Natural killer cell (primary cell): ENCODE data around the gene ZSCAN12. TPM values are rescaled to one million over a fixed set of nuclear protein-coding genes. Genes with fewer than 3 reads are reported as not detected.

Experiments used
- ATAC-seq, 3 donors: fragments of 150-1000 bp in 2 of 3; fragments of 200-7000 bp in 1 of 3; cut with Tn5 transposase; 1 replicate in 1 of 3; 2 replicates in 2 of 3; pipeline ENCODE4 v1.10.0; 2021; ENCODE audit warnings: mild to moderate bottlenecking in 2 of 3, moderate library complexity in 2 of 3
- DNase-seq, 2 donors: peaks; one replicate each; pipeline versions ENCODE4 v3.0.0 to v3.0.0-alpha.2; 2013 to 2021; ENCODE audit warnings: mixed read lengths in 1 of 2
- H3K27ac ChIP-seq: one replicate; pipeline ENCODE4 v1.5.1; 2013; ENCODE audit warnings: mild to moderate bottlenecking, low read length
- H3K27me3 ChIP-seq: one replicate; pipeline ENCODE4 v1.6.1; 2013; ENCODE audit warnings: low read length; ENCODE audit not compliant: control insufficient read depth, insufficient read depth
- H3K36me3 ChIP-seq: one replicate; pipeline ENCODE4 v1.6.1; 2013; ENCODE audit warnings: low read length; ENCODE audit not compliant: control insufficient read depth, insufficient read depth
- H3K4me1 ChIP-seq: one replicate; pipeline ENCODE4 v1.6.1; 2013; ENCODE audit warnings: low read length; ENCODE audit not compliant: control insufficient read depth, insufficient read depth
- H3K4me3 ChIP-seq: one replicate; pipeline ENCODE4 v1.5.1; 2013; ENCODE audit warnings: low read length
- H3K9me3 ChIP-seq: one replicate; pipeline ENCODE4 v1.6.1; 2013; ENCODE audit warnings: low read length; ENCODE audit not compliant: control insufficient read depth, insufficient read depth
- H3K27ac Mint-ChIP-seq, 2 donors: one replicate each; pipeline ENCODE4 v1.8.0; 2022; ENCODE audit warnings: mild to moderate bottlenecking in 2 of 2, mixed read lengths in 2 of 2, moderate library complexity in 1 of 2
- H3K27me3 Mint-ChIP-seq, 2 donors: one replicate each; pipeline ENCODE4 v1.8.0; 2022; ENCODE audit warnings: low read depth in 2 of 2, mixed read lengths in 2 of 2
- H3K36me3 Mint-ChIP-seq: one replicate; pipeline ENCODE4 v1.8.0; 2022; ENCODE audit warnings: mixed read lengths
- H3K4me1 Mint-ChIP-seq, 2 donors: one replicate each; pipeline ENCODE4 v1.8.0; 2022; ENCODE audit warnings: mixed read lengths in 2 of 2
- H3K4me3 Mint-ChIP-seq: one replicate; pipeline ENCODE4 v1.8.0; 2022; ENCODE audit warnings: mild to moderate bottlenecking, moderate library complexity, mixed read lengths
- H3K9me3 Mint-ChIP-seq, 2 donors: one replicate each; pipeline ENCODE4 v1.8.0; 2022; ENCODE audit warnings: mixed read lengths in 2 of 2
- WGBS: methylation state at CpG from one replicate; pipeline ENCODE4 v1.1.7; 2013; ENCODE audit warnings: missing lambda C conversion rate; ENCODE audit not compliant: insufficient coverage; 5-methylcytosine and 5-hydroxymethylcytosine counted together
- intact Hi-C: fragments of 100-400 bp; cut with micrococcal nuclease; formaldehyde crosslinking; loops from one replicate; pipeline ENCODE4 v1.14.2; 2022
- total RNA-seq, 4 donors: library from RNA; stranded (reverse); fragments of 120-200 nt in 1 of 4; gene quantifications; one replicate each; pipeline versions ENCODE4 v1.2.3 to v1.2.4, GENCODE V29; 2013 to 2022
- TF ChIP-seq, protein P1 (sequence below): fragments of 200-600 bp; IDR thresholded peaks from one replicate; pipeline ENCODE4 v1.8.0; 2022; ENCODE audit warnings: antibody characterized with exemption

The ZSCAN12 gene
- total RNA-seq, 3 donors from 2014 or later (not counting 1 experiment from before 2014, with no cell fraction given), result 3.5 to 4.9 (median 3.9) TPM

DNA sequence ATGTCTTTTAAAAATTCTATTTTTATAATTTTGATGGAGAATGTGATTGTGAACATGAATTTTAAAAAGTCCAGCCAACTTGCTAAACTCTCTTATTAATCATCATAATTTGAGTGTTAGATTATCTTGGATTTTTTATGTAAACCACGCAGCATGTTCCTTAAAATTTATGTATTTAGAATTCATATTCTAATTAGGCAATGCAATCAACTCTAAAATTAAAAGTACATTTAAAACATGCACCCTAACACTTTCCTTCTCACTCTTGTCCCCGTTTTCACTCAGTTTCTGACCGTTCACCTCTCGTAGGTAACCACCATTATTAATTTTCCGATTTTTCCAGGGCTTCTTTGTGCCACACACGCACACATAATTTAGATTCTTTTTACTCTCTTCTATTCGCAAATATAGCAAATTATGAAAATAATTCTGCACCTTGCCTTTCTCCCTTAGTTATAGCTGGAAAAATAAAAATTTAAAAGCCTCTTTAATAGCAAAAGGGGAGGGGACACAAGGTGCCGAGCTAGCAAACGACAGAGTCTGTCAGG, 50.1 kb downstream of the ZSCAN12 start:
- H3K36me3 Mint-ChIP-seq, result no peaks in the 10 kb centered on the region

DNA sequence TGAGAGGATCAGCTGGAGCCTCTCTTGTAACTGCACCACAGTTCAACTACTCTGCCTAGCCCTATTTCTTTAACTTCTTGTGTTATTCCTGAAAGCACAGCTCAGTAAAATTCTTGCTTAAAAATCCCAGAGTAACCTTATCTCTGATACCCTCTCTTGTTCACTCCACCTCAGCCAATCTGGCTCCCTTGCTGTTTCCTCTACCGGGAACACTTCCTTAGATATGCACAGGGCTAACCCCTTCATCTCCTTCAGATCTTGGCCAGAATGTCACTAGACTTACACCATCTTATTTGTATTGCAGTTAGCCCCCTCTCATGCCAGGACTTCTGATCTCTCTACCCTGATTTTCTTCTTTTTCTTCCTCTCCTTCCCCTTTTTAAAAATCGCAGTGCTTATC, 52.4 kb downstream of the ZSCAN12 start:
- Histone ChIP-seq H3K9me3 (no peaks in the 10 kb centered on the region), H3K4me3 (no peak overlapping the region), H3K4me1 (peaks cover 12% of the 10 kb centered on the region), H3K27me3 (no peaks in the 10 kb centered on the region), H3K27ac (no peak overlapping the region), H3K36me3 (no peaks in the 10 kb centered on the region)
- Mint-ChIP-seq H3K36me3 (no peaks in the 10 kb centered on the region), H3K4me3 (no peak overlapping the region), H3K27ac (no peak overlapping the region), H3K27me3 (peaks cover 9 to 18% of the 10 kb centered on the region in 2 donors), H3K4me1 (peaks cover 18 to 27% of the 10 kb centered on the region in 2 donors), H3K9me3 (no peaks in the 10 kb centered on the region)
- TF ChIP-seq, protein P1, sequence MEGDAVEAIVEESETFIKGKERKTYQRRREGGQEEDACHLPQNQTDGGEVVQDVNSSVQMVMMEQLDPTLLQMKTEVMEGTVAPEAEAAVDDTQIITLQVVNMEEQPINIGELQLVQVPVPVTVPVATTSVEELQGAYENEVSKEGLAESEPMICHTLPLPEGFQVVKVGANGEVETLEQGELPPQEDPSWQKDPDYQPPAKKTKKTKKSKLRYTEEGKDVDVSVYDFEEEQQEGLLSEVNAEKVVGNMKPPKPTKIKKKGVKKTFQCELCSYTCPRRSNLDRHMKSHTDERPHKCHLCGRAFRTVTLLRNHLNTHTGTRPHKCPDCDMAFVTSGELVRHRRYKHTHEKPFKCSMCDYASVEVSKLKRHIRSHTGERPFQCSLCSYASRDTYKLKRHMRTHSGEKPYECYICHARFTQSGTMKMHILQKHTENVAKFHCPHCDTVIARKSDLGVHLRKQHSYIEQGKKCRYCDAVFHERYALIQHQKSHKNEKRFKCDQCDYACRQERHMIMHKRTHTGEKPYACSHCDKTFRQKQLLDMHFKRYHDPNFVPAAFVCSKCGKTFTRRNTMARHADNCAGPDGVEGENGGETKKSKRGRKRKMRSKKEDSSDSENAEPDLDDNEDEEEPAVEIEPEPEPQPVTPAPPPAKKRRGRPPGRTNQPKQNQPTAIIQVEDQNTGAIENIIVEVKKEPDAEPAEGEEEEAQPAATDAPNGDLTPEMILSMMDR, result no peak
- intact Hi-C loops, result loop anchor here (5.0 kb wide), 1 partner anchor 50 kb away; the partner anchor contains the start of gene ZSCAN12
- DNase-seq (no peak), ATAC-seq (no peak)
- WGBS, result 13% methylated on average over 1 of the region's 2 CpGs

More for the DNA sequence above, 50.1 kb downstream of the ZSCAN12 start:
- Mint-ChIP-seq H3K27me3 (peaks cover 9 to 18% of the 10 kb centered on the region in 2 donors), H3K27ac (peak overlapping the region; percentile 95 to 97), H3K4me3 (peak overlapping the region; percentile 100), H3K4me1 (peaks cover 24 to 27% of the 10 kb centered on the region in 2 donors), H3K9me3 (no peaks in the 10 kb centered on the region)
- intact Hi-C loops, result loop anchor here (1.0 to 5.0 kb wide), 2 partner anchors 14 to 48 kb away; partner anchors contain the start of gene ZSCAN12
- Histone ChIP-seq H3K36me3 (no peaks in the 10 kb centered on the region), H3K27me3 (no peaks in the 10 kb centered on the region), H3K4me1 (peaks cover 12% of the 10 kb centered on the region), H3K27ac (peak overlapping the region; percentile 44), H3K9me3 (no peaks in the 10 kb centered on the region), H3K4me3 (peak overlapping the region; percentile 75)
- DNase-seq, result no peak
- peak in 1 of 3 donors; percentile 4 for ATAC-seq
- TF ChIP-seq, protein P1, result no peak
- WGBS, result under 1% methylated on average over 7 of the region's 9 CpGs

DNA sequence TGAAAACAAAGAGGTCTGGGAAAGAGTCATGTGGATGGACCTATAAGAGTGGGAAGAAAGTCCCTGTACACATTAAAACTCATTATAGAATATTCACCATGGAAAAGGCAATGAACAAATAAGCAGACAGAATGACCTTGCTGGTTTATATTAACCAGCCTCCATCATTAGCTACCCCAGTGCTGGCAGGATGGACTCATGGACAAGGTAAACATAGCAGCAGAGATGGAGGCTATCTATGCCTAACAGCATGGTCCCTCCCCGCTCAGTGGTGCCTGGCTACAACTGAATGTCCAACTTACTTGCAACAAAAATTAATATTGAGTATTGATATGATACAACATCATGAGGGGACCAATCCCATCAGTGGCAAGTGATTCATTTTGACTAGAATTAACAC, 54.3 kb downstream of the ZSCAN12 start:
- DNase-seq, result no peak
- no peak overlapping the region for H3K4me3 Mint-ChIP-seq
- H3K27ac Mint-ChIP-seq, result no peak overlapping the region
- H3K27me3 Mint-ChIP-seq, result peaks cover 12 to 34% of the 10 kb centered on the region in 2 donors
- peaks cover 0 to 6% of the 10 kb centered on the region in 2 donors for H3K9me3 Mint-ChIP-seq
- TF ChIP-seq, protein P1, result no peak
- WGBS, result no CpG with 5 or more reads among the region's 1 CpG
- H3K4me1 Mint-ChIP-seq, result peaks cover 9 to 10% of the 10 kb centered on the region in 2 donors
- Histone ChIP-seq H3K4me1 (peaks cover 2% of the 10 kb centered on the region), H3K27ac (no peak overlapping the region), H3K36me3 (no peaks in the 10 kb centered on the region), H3K9me3 (no peaks in the 10 kb centered on the region), H3K4me3 (no peak overlapping the region), H3K27me3 (no peaks in the 10 kb centered on the region)
- intact Hi-C loops, result loop anchor here (5.0 kb wide), 1 partner anchor 52 kb away; the partner anchor contains the start of gene ZSCAN12
- peaks cover 6% of the 10 kb centered on the region for H3K36me3 Mint-ChIP-seq
- no peak for ATAC-seq
